ENCODE data around the gene SPPL2B. TPM values are rescaled to one million over a fixed set of nuclear protein-coding genes. Genes with fewer than 3 reads are reported as not detected.
"Not testable (repeated sequence)": the region's sequence is repeated elsewhere in the genome, so short reads cannot be mapped to it uniquely, and the experiment has no call there.

The SPPL2B gene
- total RNA-seq, 1 donor from 2014 or later: 142 TPM

GRCh38 chr19:2394442-2395292, 66.2 kb downstream of the SPPL2B start:
- no peaks in the 10 kb centered on the region for H3K9me3 Mint-ChIP-seq
- TF ChIP-seq CTCF (IDR thresholded peaks at IDR 0.05): no peak
- H3K27ac Mint-ChIP-seq: peak overlapping the region; percentile 80
- DNase-seq: no peak
- peaks cover 34% of the 10 kb centered on the region for H3K4me1 Mint-ChIP-seq
- no peaks in the 10 kb centered on the region for H3K36me3 Mint-ChIP-seq (ENCODE audit: low read depth)
- ATAC-seq (ENCODE audit: low read depth): peak; percentile 85
- H3K27me3 Mint-ChIP-seq: no peaks in the 10 kb centered on the region
- intact Hi-C loops (cut with micrococcal nuclease): loop anchor here (5.0 kb wide), 2 partner anchors 218 to 243 kb away; no protein-coding TSS in a partner anchor
- POLR2A ChIA-PET: interaction anchor here (0.7 to 2.0 kb wide), 9 partner anchors 12 to 226 kb away, joined by 3 to 8 read pairs (median 4); partner anchors contain the start of genes LSM7 and SPPL2B
- peak overlapping the region; percentile 81 for H3K4me3 Mint-ChIP-seq
- CTCF ChIA-PET: interaction anchor here (0.6 to 1.2 kb wide), 8 partner anchors 11 to 1495 kb away, joined by 3 to 4 read pairs (median 3); partner anchors contain the start of gene PLEKHJ1

DNA sequence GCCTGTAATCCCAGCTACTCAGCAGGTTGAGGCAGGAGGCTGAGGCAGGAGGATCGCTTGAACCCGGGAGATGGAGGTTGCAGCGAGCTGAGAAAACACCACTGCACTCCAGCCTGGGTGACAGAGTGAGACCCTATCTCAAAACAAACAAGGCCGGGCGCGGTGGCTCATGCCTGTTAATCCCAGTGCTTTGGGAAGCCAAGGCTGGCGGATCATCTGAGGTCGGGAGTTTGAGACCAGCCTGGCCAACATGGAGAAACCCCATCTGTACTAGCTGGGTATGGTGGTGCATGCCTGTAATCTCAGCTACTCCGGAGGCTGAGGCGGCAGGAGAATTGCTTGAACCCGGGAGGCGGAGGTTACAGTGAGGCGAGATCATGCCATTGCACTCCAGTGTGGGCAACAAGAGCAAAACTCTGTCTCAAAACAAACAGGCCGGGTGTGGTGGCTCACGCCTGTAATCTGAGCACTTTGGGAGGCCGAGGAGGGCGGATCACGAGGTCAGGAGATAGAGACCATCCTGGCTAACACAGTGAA, 66.9 kb downstream of the SPPL2B start:
- H3K27ac Mint-ChIP-seq; H3K36me3 Mint-ChIP-seq (ENCODE audit: low read depth); intact Hi-C loops (cut with micrococcal nuclease); H3K9me3 Mint-ChIP-seq; CTCF ChIA-PET; DNase-seq; ATAC-seq (ENCODE audit: low read depth); H3K27me3 Mint-ChIP-seq: not testable (repeated sequence)
- Mint-ChIP-seq H3K4me1 (peaks cover 33% of the 10 kb centered on the region), H3K4me3 (peak overlapping the region; percentile 81)
- POLR2A ChIA-PET: interaction anchor here (0.7 to 1.5 kb wide), 3 partner anchors 64 to 143 kb away, joined by 3 to 5 read pairs (median 3); no protein-coding TSS in a partner anchor

DNA sequence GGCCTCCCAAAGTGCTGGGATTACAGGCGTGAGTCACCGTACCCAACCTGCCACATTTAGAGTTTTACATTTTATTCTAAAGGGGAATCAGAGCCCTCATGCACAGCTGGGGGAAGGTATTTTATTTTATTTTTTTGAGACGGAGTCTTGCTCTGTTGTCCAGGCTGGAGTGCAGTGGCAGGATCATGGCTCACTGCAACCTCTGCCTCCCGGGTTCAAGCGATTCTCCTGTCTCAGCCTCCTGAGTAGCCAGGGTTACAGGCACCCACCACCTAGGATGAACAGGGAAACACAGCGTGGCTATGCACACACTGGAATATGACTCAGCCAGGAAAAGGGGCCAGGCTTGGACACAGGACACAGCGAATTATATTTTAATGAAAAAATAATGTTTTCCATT, 68.7 kb downstream of the SPPL2B start:
- CTCF ChIA-PET: not testable (repeated sequence)

GRCh38 chr19:2398735-2399305, 70.3 kb downstream of the SPPL2B start:
- ATAC-seq (ENCODE audit: low read depth): no peak
- DNase-seq: no peak
- no peak for TF ChIP-seq CTCF (IDR thresholded peaks at IDR 0.05)
- H3K27ac Mint-ChIP-seq: no peak overlapping the region
- no peaks in the 10 kb centered on the region for H3K36me3 Mint-ChIP-seq (ENCODE audit: low read depth)
- no peaks in the 10 kb centered on the region for H3K9me3 Mint-ChIP-seq
- intact Hi-C loops (cut with micrococcal nuclease): no loop called here
- ChIA-PET POLR2A (interaction anchor here (0.6 to 0.8 kb wide), 2 partner anchors 154 to 547 kb away, joined by 3 to 4 read pairs; no protein-coding TSS in a partner anchor), CTCF (no interaction called here)
- H3K4me3 Mint-ChIP-seq: no peak overlapping the region
- H3K4me1 Mint-ChIP-seq: peaks cover 13% of the 10 kb centered on the region
- no peaks in the 10 kb centered on the region for H3K27me3 Mint-ChIP-seq

More for the DNA sequence above, 68.7 kb downstream of the SPPL2B start:
- ATAC-seq (ENCODE audit: low read depth); H3K4me3 Mint-ChIP-seq; H3K36me3 Mint-ChIP-seq (ENCODE audit: low read depth); H3K27me3 Mint-ChIP-seq; H3K9me3 Mint-ChIP-seq; POLR2A ChIA-PET; intact Hi-C loops (cut with micrococcal nuclease); H3K27ac Mint-ChIP-seq; DNase-seq: not testable (repeated sequence)
- H3K4me1 Mint-ChIP-seq: peaks cover 26% of the 10 kb centered on the region

DNA sequence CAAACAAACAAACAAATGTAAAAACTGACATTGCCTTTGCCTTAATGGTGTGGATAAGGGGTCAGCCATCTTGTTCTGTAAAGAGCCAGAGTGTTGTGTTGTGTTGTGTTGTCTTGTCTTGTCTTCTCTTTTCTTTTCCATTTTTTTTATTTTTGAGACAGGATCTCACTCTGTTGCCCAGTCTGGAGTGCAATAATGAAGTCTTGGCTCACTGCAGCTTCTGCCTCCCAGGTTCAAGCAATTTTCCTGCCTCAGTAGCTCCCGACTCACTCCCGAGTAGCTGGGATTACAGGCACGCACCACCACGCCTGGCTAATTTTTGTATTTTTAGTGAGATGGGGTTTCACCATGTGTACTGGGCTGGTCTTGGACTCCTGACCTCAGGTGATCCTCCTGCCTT, 71.1 kb downstream of the SPPL2B start:
- TF ChIP-seq CTCF (IDR thresholded peaks at IDR 0.05): no peak
- ATAC-seq (ENCODE audit: low read depth): no peak
- Mint-ChIP-seq H3K4me1 (peaks cover 6% of the 10 kb centered on the region), H3K4me3 (no peak overlapping the region), H3K36me3 (ENCODE audit: low read depth) (no peaks in the 10 kb centered on the region), H3K27ac (no peak overlapping the region), H3K27me3 (no peaks in the 10 kb centered on the region), H3K9me3 (no peaks in the 10 kb centered on the region)
- ChIA-PET POLR2A (no interaction called here), CTCF (no interaction called here)
- intact Hi-C loops (cut with micrococcal nuclease): no loop called here
- no peak for DNase-seq

Other genes starting within 250 kb of the SPPL2B start
- 179 and 189 TPM in 2 replicates for gene MOB3A, start 232.4 kb upstream of the SPPL2B start, total RNA-seq
- 73.0 and 78.6 TPM in 2 replicates for gene IZUMO4, start 231.8 kb upstream of the SPPL2B start, total RNA-seq
- gene AP3D1, start 177.1 kb upstream of the SPPL2B start, total RNA-seq: 97.2 and 109 TPM in 2 replicates
- 55.0 and 65.2 TPM in 2 replicates for gene DOT1L, start 164.8 kb upstream of the SPPL2B start, total RNA-seq
- 74.4 and 74.9 TPM in 2 replicates for gene PLEKHJ1, start 92.4 kb upstream of the SPPL2B start, total RNA-seq
- 107 and 117 TPM in 2 replicates for gene SF3A2, start 91.9 kb upstream of the SPPL2B start, total RNA-seq
- gene AMH, start 79.4 kb upstream of the SPPL2B start, total RNA-seq: 2.8 and 4.8 TPM in 2 replicates
- gene JSRP1, start 72.3 kb upstream of the SPPL2B start, total RNA-seq: 0.31 and 0.54 TPM in 2 replicates
- gene PEAK3, start 46.5 kb upstream of the SPPL2B start, total RNA-seq: 0.09 TPM in 1 of 2 replicates, not detected in the other
- gene LINGO3, start 20.5 kb upstream of the SPPL2B start, total RNA-seq: 0.88 and 1.4 TPM in 2 replicates
- 149 and 152 TPM in 2 replicates for gene LSM7, start 98 bp upstream of the SPPL2B start, total RNA-seq
- not detected in 2 replicates for gene TMPRSS9, start 31.6 kb downstream of the SPPL2B start, total RNA-seq
- 63.9 and 65.3 TPM in 2 replicates for gene TIMM13, start 98.9 kb downstream of the SPPL2B start, total RNA-seq
- 36.4 and 39.2 TPM in 2 replicates for gene LMNB2, start 128.3 kb downstream of the SPPL2B start, total RNA-seq
- 291 and 302 TPM in 2 replicates for gene GADD45B, start 147.4 kb downstream of the SPPL2B start, total RNA-seq